ENCODE results near the gene TBL1X. TPM values are rescaled to one million over a fixed set of nuclear protein-coding genes. Genes with fewer than 3 reads are reported as not detected.
"Not testable (repeated sequence)": the region's sequence is repeated elsewhere in the genome, so short reads cannot be mapped to it uniquely, and the experiment has no call there.

The TBL1X gene
- total RNA-seq, 8 experiments from 2014 or later = 5.5 to 19.4 (median 9.0) TPM

- WGBS, 10 experiments = no CpG with 5 or more reads among the region's 87 CpGs
- peak in 7 of 8 experiments; percentile 5 to 12 (median 8) for ATAC-seq (replicated peaks in 6 of 8)
- in situ Hi-C loops (cut with MboI; ENCODE audit: low pct_unique_long_range_greater_than_20kb in 2 of 9, low sequenced_read_pairs in 9 of 9, unreplicated experiment in 9 of 9) = loop anchor here in 2 of 9 experiments (25.0 kb wide), 1 partner anchor 128 kb away; no protein-coding TSS in a partner anchor
- peak overlapping the region; percentile 41 to 95 (median 73) for H3K4me3 ChIP-seq
- H3K4me1 ChIP-seq (replicated peaks in 1 of 2) = peaks cover 24 to 28% of the 10 kb centered on the region in 2 donors
- peak overlapping the region; percentile 86 to 92 for H3K27ac ChIP-seq
These were observed 694 bp downstream of the TBL1X start for GRCh38 chrX:9465380-9466123.

GRCh38 chrX:9466124-9466495 is 1.3 kb downstream of the TBL1X start:
- ATAC-seq (replicated peaks in 6 of 8) = peak; percentile 8 to 32 (median 19)
- in situ Hi-C loops (cut with MboI; ENCODE audit: low pct_unique_long_range_greater_than_20kb in 2 of 9, low sequenced_read_pairs in 9 of 9, unreplicated experiment in 9 of 9) = loop anchor here in 2 of 9 experiments (25.0 kb wide), 1 partner anchor 129 kb away; no protein-coding TSS in a partner anchor
- WGBS, 10 experiments = 0% methylated on average over 1 to 5 of the region's 31 CpGs; no CpG with 5 or more reads in 7 of the 10 experiments
- Histone ChIP-seq H3K4me3 (peak overlapping the region; percentile 41 to 95 (median 73)), H3K4me1 (replicated peaks in 1 of 2) (peaks cover 24 to 28% of the 10 kb centered on the region in 2 donors), H3K27ac (peak overlapping the region in 1 of 2 donors; percentile 86)

- Histone ChIP-seq H3K27ac (no peak overlapping the region), H3K4me3 (peak overlapping the region; percentile 41 to 95 (median 73)), H3K4me1 (replicated peaks in 1 of 2) (peaks cover 24 to 27% of the 10 kb centered on the region in 2 donors)
- no peak for ATAC-seq (replicated peaks in 6 of 8)
- 12 to 22% methylated on average over 4 of the region's 6 CpGs; no CpG with 5 or more reads in 8 of the 10 experiments for WGBS, 10 experiments
- in situ Hi-C loops (cut with MboI; ENCODE audit: low pct_unique_long_range_greater_than_20kb in 2 of 9, low sequenced_read_pairs in 9 of 9, unreplicated experiment in 9 of 9) = loop anchor here in 2 of 9 experiments (25.0 kb wide), 1 partner anchor 129 kb away; no protein-coding TSS in a partner anchor
These were observed 1.9 kb downstream of the TBL1X start for GRCh38 chrX:9466736-9467135.

- Histone ChIP-seq H3K4me1 (replicated peaks in 1 of 2) (peaks cover 23% of the 10 kb centered on the region in 2 donors), H3K27ac (no peak overlapping the region), H3K4me3 (peak overlapping the region; percentile 41 to 95 (median 73))
- in situ Hi-C loops (cut with MboI; ENCODE audit: low pct_unique_long_range_greater_than_20kb in 2 of 9, low sequenced_read_pairs in 9 of 9, unreplicated experiment in 9 of 9) = loop anchor here in 2 of 9 experiments (25.0 kb wide), 1 partner anchor 130 kb away; no protein-coding TSS in a partner anchor
- WGBS, 10 experiments = 7 to 42% (median 7%) methylated on average over 2 to 5 of the region's 11 CpGs; no CpG with 5 or more reads in 7 of the 10 experiments
- no peak for ATAC-seq (replicated peaks in 6 of 8)
These were observed 2.3 kb downstream of the TBL1X start for GRCh38 chrX:9467146-9467545.

GRCh38 chrX:9467751-9468150 is 2.9 kb downstream of the TBL1X start:
- in situ Hi-C loops (cut with MboI; ENCODE audit: low pct_unique_long_range_greater_than_20kb in 2 of 9, low sequenced_read_pairs in 9 of 9, unreplicated experiment in 9 of 9) = loop anchor here in 2 of 9 experiments (25.0 kb wide), 1 partner anchor 130 kb away; no protein-coding TSS in a partner anchor
- Histone ChIP-seq H3K27ac (no peak overlapping the region), H3K4me1 (replicated peaks in 1 of 2) (peaks cover 17% of the 10 kb centered on the region in 2 donors), H3K4me3 (peak overlapping the region; percentile 41 to 95 (median 73))
- ATAC-seq (replicated peaks in 6 of 8) = no peak
- 11 to 50% (median 33%) methylated on average over 1 to 5 of the region's 11 CpGs; no CpG with 5 or more reads in 5 of the 10 experiments for WGBS, 10 experiments

GRCh38 chrX:9471571-9471985 is 6.7 kb downstream of the TBL1X start:
- in situ Hi-C loops (cut with MboI; ENCODE audit: low pct_unique_long_range_greater_than_20kb in 2 of 9, low sequenced_read_pairs in 9 of 9, unreplicated experiment in 9 of 9) = loop anchor here in 2 of 9 experiments (25.0 kb wide), 1 partner anchor 134 kb away; no protein-coding TSS in a partner anchor
- 80 to 100% (median 90%) methylated on average over 1 to 11 of the region's 12 CpGs; no CpG with 5 or more reads in 6 of the 10 experiments for WGBS, 10 experiments
- peak in 1 of 8 experiments; percentile 59 for ATAC-seq (replicated peaks in 6 of 8)
- H3K4me1 ChIP-seq (replicated peaks in 1 of 2) = peaks cover 5% of the 10 kb centered on the region in 2 donors
- H3K4me3 ChIP-seq = no peak overlapping the region
- H3K27ac ChIP-seq = no peak overlapping the region

GRCh38 chrX:9473708-9474107 is 8.8 kb downstream of the TBL1X start:
- Histone ChIP-seq H3K4me3 (no peak overlapping the region), H3K27ac (no peak overlapping the region), H3K4me1 (replicated peaks in 1 of 2) (no peaks in the 10 kb centered on the region)
- in situ Hi-C loops (cut with MboI; ENCODE audit: low pct_unique_long_range_greater_than_20kb in 2 of 9, low sequenced_read_pairs in 9 of 9, unreplicated experiment in 9 of 9) = loop anchor here in 2 of 9 experiments (25.0 kb wide), 1 partner anchor 136 kb away; no protein-coding TSS in a partner anchor
- WGBS, 10 experiments = 33 to 100% (median 94%) methylated on average over 1 to 2 of the region's 2 CpGs; no CpG with 5 or more reads in 5 of the 10 experiments
- no peak for ATAC-seq (replicated peaks in 6 of 8)

GRCh38 chrX:9475417-9475816 is 10.6 kb downstream of the TBL1X start:
- H3K4me3 ChIP-seq; ATAC-seq (replicated peaks in 6 of 8); in situ Hi-C loops (cut with MboI; ENCODE audit: low pct_unique_long_range_greater_than_20kb in 2 of 9, low sequenced_read_pairs in 9 of 9, unreplicated experiment in 9 of 9); H3K27ac ChIP-seq; H3K4me1 ChIP-seq (replicated peaks in 1 of 2): not testable (repeated sequence)
- 10 to 87% methylated on average over 2 to 3 of the region's 4 CpGs; no CpG with 5 or more reads in 8 of the 10 experiments for WGBS, 10 experiments

GRCh38 chrX:9475984-9476383 is 11.1 kb downstream of the TBL1X start:
- in situ Hi-C loops (cut with MboI; ENCODE audit: low pct_unique_long_range_greater_than_20kb in 2 of 9, low sequenced_read_pairs in 9 of 9, unreplicated experiment in 9 of 9) = no loop called here
- no peak for ATAC-seq (replicated peaks in 6 of 8)
- H3K4me1 ChIP-seq (replicated peaks in 1 of 2) = no peaks in the 10 kb centered on the region
- no peak overlapping the region for H3K27ac ChIP-seq
- WGBS, 10 experiments = 40 to 100% (median 100%) methylated on average over 1 of the region's 1 CpG; no CpG with 5 or more reads in 7 of the 10 experiments
- no peak overlapping the region for H3K4me3 ChIP-seq

GRCh38 chrX:9476810-9477575 is 12.1 kb downstream of the TBL1X start:
- peak in 1 of 8 experiments; percentile 16 for ATAC-seq (replicated peaks in 6 of 8)

GRCh38 chrX:9482408-9482807 is 17.6 kb downstream of the TBL1X start:
- no peak overlapping the region for H3K4me3 ChIP-seq
- no peak for ATAC-seq (replicated peaks in 6 of 8)
- 79% methylated on average over 2 of the region's 2 CpGs; no CpG with 5 or more reads in 9 of the 10 experiments for WGBS, 10 experiments
- no peak overlapping the region for H3K27ac ChIP-seq
- no peaks in the 10 kb centered on the region for H3K4me1 ChIP-seq (replicated peaks in 1 of 2)
- in situ Hi-C loops (cut with MboI; ENCODE audit: low pct_unique_long_range_greater_than_20kb in 2 of 9, low sequenced_read_pairs in 9 of 9, unreplicated experiment in 9 of 9) = no loop called here

More at GRCh38 chrX:9476810-9477575, 12.1 kb downstream of the TBL1X start:
- in situ Hi-C loops (cut with MboI; ENCODE audit: low pct_unique_long_range_greater_than_20kb in 2 of 9, low sequenced_read_pairs in 9 of 9, unreplicated experiment in 9 of 9) = no loop called here
- H3K4me3 ChIP-seq = no peak overlapping the region
- no peak overlapping the region for H3K27ac ChIP-seq
- H3K4me1 ChIP-seq (replicated peaks in 1 of 2) = no peaks in the 10 kb centered on the region
- WGBS, 10 experiments = 30 to 100% (median 90%) methylated on average over 1 to 3 of the region's 3 CpGs; no CpG with 5 or more reads in 3 of the 10 experiments

GRCh38 chrX:9482837-9483236 is 18.0 kb downstream of the TBL1X start:
- 0 to 100% (median 40%) methylated on average over 1 to 3 of the region's 3 CpGs; no CpG with 5 or more reads in 4 of the 10 experiments for WGBS, 10 experiments
- ATAC-seq (replicated peaks in 6 of 8) = no peak

More at GRCh38 chrX:9482837-9483236, 18.0 kb downstream of the TBL1X start:
- Histone ChIP-seq H3K4me1 (replicated peaks in 1 of 2) (no peaks in the 10 kb centered on the region), H3K27ac (no peak overlapping the region), H3K4me3 (no peak overlapping the region)
- in situ Hi-C loops (cut with MboI; ENCODE audit: low pct_unique_long_range_greater_than_20kb in 2 of 9, low sequenced_read_pairs in 9 of 9, unreplicated experiment in 9 of 9) = no loop called here

Data from motor neuron (in vitro differentiated cells).